Fibroblast of skin of right quadriceps (primary cell): ENCODE data around the gene TTC28.
A peak's percentile ranks its signal among the peaks of the same experiment; 100 is the strongest.
"Not testable (repeated sequence)": the region's sequence is repeated elsewhere in the genome, so short reads cannot be mapped to it uniquely, and the experiment has no call there.

Experiments
- DNase-seq: peaks from one replicate; pipeline ENCODE4 v3.0.0-alpha.2; 2013

The TTC28 gene

DNA sequence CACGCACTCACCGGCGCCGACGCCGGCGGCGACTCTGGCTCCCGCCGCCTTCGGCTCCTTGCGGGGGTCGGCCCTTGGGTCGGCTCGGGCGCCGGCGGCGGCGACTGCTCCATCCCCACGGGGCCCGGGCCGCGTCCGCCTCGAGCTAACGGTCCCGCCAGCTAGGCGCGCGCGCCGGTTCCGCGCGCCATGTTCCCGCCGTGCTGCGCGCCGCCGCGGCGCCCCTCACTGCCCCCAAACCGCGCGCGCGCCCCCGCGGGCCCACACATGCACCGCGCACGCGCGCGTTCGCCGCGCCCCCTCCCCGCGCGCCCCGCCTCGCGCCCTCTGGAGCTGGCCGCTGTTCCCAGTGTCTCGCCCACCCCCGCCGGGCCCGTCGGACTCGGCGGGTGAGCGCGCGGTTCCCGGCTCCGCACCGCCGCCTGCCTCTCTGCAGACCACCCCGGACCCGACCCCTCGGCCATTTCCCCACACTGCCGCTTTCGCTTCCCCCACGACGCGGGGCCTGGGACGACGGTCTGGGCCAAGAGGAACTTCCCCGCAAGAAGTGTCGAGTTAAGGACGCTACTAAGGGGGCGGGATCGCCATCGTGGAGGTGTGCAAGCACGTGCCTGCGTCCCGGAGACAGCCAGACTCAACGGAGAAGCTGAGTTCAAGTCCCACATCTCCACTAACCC lies at the start of gene TTC28:
Gene TTC28, minus strand, starts transcription at position 230 of the 677 bp plus-strand sequence. Its CDS starts 117 bp downstream, at position 113.
- DNase-seq, result peak; percentile 85

DNA sequence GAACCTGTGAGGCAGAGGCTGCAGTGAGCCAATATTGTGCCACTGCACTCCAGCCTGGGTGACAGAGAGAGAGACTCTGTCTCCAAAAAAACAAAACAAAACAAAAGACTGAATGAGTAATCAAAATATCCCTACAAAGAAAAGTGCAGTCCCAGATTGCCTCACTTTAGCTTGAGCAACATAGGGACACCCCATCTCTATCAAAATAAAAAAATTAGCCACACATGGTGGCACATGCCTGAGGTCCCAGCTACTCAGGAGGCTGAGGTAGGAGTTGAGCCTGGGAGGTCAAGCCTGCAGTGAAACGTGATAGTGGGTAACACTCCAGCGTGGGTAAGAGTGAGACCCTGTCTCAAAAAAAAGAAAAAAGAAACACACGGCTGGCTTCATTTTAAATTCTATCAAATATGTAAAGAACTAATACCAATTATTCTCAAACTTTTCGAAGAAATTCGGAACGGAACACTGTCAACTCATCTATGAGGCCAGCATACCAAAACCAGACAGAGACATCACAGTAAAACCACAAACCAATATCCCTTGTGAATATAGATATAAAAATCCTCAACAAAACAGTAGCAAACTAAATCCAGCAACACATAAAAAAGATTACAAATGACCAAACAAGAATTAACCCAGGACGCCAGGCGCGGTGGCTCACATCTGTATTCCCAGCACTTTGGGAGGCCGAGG lies 49.1 kb upstream of the TTC28 start:
- DNase-seq, result no peak

DNA sequence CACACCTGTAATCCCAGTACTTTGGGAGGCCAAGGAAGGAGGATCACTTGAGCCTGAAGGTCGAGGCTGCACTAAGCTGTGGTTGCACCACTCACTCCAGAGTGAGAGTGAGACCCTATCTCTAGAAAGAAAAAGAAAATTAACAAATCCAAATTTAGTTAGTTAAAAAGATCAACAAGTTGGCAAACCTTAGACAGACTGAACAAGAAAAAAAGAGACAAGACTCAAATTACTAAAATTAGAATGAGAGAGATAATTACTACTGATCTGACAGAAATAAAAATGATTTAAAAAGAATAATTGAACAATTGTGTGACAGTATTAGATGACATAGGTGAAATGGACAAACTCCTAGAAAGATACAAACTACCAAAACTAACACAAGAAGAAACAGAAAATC lies 48.4 kb upstream of the TTC28 start:
- no peak for DNase-seq

DNA sequence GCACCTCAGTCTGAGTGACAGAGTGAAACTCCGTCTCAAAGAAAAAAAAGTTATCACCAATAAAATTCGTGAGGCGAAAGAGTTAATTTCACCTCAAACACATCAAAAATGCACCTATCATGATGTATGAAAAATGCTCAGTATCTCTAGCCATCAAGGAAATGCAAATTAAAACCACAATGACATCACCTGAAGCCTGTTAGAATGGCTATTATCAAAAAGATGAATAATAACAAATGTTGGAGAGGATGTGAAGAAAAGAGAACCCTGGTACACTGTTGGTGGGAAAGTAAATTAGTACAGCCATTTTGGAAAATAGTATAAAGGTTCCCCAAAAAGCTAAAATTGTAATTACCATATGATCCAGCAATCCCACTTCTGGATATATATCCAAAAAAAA lies 38.4 kb upstream of the TTC28 start:
- DNase-seq, result no peak

DNA sequence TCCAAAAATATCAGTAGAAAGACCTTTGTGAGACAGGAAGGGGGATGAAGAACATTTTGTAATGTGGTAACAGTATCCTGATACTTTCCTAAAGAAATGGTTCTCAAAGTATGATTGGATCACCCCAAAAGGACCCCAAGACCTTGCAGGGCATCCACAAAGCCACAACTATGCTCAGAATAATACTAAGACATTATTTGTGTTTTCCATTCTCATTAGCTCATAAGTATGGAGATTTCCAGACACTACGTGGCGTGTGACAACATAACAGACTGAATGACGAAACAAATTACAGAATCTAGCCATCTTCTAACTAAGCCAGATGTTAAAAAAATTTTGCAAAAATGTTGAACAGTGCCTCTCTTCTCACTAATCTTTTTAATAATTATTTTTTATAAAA lies 37.0 kb upstream of the TTC28 start:
- DNase-seq, result peak; percentile 43

DNA sequence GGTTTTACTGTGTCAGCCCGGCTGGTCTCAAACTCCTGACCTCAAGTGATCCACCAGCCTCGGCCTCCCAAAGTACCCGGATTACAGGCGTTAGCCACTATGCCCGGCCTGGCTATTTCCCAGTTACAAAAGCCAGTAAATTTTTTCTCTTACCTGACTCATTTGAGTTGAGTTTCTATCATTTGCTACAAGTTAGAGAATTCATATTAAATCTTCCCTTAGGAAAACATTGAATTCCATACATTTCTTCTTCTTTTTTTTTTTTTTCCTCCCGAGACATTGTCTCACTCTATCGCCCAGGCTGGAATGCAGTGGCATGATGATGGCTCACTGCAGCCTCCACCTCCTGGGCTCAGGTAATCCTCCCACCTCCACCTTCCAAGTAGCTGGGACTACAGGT lies 36.0 kb upstream of the TTC28 start:
- peak; percentile 6 for DNase-seq

DNA sequence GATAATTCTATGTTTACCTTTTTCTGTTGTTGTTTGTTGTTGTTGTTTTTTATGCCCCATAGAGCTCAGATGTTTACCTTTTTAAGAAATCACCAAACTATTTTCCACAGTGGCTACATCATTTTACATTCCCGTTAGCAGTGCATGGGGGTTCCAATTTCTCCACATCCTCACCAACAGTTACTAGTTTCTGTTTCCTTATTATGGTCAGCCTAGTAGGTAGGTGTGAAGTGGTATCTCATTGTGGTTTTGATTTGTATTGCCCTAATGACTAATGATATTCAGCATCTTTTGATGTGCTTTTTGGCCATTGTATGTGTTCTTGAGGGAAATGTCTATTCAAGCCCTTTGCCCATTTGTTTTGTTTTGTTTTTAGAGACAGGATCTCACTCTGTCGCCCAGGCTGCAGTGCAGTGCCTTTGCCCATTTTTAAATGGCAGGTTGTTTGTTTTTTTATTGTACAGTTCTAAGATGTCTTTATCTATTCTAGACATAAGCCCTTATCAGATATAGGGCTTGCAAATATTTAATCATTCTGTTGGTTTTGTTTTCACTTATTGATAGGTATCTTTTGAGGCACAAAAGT lies 34.5 kb upstream of the TTC28 start:
- no peak for DNase-seq

DNA sequence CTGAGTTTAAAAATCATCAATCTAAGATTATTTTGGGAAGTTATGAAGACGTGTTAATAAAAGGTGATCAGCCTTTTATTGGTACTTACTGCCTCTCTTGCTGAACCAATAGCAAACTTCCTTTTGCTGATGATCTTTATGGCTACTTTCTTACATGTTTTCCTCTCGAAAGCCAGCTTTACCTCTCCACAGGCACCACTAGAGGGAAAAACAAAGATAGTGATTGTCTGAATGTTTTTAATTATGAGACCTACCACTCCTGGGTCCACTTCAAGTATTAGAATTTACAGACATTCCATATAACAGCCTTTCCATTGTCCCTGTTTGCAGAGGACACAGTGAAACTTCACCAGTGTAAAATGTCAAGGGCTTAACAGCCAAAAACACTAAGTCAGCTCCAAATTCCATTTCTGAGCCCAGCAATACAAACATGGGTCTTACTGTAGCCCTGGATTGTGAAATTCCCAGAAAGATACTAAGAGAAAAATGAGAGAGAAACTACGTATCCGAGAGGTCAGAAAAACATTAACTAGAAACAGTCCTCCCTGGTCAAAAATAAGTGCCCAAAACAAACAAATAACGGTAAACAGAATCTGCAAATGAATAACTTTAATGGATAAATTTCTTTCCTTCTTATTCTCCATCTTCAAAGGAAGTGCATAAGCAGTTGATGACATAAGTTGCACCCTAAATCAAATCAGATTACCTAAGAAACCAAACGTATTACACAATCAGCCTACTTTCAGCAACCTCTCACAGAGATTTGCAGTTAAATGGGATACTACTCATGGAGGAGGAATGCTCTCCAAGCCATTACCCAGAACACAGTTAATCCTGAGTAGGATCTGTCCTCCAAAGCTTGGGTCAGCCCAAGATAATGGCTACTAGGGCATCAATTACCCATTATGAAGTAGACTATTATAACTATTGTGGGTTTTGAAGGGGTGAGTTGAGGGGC lies 32.5 kb upstream of the TTC28 start:
- peak; percentile 97 for DNase-seq

DNA sequence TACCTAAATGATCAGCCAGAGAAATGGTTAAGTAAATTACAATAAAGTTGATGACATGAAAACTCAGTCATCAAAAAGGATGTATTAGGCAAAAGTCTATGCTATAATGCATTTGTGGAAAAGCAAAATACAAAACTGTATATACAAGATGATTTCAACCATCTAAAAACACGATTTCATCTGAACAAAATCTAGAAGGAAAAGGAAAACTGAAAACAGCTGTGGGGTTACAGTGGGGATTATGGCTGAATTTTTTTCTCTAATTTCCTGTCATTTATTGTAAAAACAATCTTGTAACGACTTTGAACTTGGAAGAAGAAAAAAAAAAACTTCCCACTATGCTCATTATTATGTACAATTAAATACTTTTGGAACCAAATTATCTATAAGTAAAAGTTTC lies 31.7 kb upstream of the TTC28 start:
- DNase-seq, result no peak

DNA sequence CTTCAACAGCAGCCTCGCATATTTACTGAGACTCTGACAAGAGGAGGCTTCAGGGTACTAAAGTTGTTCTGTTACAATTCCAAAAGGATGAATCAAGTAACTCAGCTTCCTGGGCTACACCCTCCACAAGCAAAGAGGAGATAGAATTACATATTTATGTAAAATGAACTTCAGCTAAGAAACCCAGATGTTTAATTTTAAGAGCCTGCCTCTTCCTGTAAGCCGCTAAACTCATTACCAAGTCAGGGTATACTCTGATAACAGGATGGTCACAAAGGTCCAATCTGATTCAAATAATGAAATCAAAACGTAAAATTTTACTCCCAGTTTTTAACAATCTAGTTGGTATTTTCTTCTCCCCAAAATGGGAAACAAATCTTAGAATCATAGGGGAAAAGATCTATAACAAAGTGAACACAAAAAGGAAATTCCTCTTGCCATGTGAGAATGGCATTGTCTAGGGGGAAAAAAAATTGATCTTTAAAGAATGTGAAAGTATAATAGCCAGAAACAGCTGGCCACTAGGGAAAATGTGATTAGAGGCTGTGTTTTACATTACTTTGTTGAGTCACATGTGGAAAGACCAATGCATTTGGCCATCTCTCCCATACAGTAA lies 31.0 kb upstream of the TTC28 start:
- peak; percentile 86 for DNase-seq

DNA sequence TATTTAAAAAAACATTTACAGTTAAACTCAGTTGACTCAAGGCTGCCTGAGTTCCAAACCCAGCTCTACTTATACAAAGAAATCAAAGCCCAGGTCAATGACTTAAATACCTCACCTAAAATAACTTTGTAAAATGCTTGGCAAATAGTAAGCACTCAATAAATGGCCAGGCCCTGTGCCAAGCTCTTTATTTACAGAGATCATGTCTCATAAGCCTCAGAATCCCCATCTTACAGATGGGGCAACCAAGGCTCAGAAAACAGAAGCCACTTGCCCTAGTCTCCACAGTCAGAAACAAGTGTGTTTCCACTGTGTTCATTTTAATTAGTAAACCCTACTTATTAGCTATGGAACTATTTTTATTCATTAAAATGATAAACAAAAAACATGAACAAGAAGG lies 30.5 kb upstream of the TTC28 start:
- DNase-seq, result peak; percentile 23

DNA sequence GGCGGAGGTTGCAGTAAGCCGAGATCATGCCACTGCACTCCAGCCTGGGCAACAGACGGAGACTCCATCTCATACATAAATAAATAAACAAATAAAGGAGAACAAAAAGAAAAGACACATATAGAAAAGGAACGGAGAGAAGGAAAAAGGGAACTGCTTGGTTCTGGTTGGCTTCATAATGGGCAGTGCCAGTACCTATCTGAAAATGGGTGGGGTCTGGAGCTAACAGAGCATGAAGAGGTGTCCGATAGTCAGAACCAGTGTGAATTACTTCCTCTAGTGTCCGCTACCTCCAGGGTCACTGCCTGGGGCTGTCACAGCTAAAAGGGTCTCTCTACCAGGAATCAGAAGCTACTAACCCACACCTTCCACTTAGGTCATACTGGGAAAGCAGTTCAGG lies 27.2 kb upstream of the TTC28 start:
- DNase-seq, result no peak

DNA sequence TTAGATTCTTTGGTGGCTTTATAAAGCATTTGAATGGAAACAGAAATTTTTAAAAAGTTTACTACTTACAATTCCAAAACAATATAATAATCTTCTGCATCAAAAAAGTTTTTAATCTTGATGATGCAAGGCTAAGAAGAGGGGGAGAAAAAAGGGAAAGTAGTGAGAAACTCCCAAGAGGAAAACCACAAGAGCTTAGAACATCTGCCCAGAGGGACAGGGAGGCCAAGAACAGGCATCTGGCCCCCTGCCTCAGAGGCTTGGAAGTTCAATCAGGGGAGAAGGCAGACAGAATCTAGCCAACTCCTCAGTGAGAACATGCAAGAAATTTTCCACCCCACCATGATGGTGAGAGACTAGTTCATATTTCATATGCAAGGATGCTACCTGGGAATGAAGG lies 23.8 kb upstream of the TTC28 start:
- peak; percentile 3 for DNase-seq

DNA sequence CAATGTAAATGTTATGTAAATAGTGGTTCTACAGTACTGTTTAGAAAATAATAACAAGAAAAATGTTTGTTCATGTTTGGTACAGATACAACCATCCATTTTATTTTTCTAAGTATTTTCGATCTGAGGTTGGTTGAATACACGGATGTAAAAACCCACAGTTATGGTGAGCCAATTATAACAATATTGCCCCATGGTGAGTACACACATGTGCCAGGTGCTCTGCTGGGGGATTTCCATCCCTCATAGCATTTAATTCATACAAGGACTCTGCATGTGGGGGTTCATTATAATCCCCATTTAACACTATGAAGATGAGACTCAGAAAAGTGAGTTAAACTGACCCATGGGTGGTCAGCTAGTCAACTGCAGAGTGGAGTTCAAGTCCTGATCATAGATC lies 23.3 kb upstream of the TTC28 start:
- DNase-seq, result no peak

DNA sequence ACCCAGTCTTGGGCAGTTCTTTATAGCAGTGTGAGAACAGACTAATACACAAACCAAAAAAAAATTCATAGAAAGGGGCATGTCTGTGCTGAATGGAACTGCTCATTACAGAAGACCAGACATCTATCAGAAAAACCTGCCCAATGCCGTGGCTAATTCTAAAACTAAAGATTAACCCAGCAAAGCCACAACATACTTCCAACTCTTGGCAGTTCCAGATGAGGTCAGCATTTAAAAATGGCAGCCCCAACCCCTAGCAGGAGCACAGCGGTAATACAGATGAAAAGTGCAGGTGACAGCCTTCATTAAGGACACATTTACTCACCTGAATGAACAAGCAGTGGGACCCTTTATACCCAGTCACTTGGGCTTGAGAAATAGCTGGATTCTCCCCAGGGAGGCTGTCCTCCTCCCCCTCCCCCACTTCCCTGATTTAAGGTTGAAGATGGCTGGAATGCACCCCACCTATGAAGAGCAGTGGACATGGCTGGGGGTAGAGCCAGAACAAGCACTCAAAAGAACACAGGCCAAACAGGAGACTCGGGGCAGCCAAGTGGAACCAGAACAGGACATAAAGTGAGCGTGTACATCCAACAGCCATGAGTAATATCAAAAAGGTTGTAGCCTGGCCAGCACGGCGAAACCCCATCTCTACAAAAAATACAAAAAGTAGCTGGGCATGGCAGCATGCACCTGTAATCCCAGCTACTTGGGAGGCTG lies 13.6 kb upstream of the TTC28 start:
- not testable (repeated sequence) for DNase-seq

DNA sequence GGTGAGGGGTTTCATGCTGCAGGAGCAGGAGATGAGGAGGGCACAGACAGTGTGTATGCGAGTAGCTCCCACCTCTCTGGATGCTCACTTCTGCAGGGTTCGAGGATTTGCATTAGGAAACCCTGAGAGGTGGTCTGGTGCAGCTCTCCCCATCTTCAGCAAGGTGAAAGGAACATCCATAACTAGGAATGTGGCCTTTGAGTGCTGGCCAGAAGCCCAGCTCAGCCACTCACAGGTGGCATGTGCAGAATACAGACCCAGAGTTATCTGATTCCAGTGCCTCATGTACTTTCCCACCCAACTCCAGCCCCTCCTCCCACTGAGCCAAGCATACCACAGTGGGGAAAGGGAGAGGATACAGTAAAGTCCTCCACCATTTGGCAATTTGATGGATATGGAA lies 10.2 kb upstream of the TTC28 start:
- DNase-seq, result not testable (repeated sequence)

DNA sequence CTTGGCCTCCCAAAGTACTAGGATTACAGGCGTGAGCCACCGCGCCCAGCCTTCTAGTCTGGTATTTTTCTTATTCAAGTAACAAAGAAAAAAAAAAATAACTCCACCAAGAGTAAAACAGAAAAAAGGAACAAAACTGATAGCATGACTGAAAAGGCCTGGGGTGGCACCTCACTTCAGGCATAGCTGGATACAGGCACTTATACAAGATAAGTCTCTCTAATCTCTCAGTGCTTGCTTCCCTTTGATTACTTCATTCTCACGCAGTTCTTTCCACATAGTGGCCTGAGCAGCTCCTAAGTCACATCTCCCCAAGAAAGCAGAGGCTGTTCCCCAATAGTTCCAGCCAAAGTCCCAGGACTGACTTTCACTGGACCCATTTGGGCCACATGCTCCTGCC lies 3.3 kb upstream of the TTC28 start:
- DNase-seq, result not testable (repeated sequence)

DNA sequence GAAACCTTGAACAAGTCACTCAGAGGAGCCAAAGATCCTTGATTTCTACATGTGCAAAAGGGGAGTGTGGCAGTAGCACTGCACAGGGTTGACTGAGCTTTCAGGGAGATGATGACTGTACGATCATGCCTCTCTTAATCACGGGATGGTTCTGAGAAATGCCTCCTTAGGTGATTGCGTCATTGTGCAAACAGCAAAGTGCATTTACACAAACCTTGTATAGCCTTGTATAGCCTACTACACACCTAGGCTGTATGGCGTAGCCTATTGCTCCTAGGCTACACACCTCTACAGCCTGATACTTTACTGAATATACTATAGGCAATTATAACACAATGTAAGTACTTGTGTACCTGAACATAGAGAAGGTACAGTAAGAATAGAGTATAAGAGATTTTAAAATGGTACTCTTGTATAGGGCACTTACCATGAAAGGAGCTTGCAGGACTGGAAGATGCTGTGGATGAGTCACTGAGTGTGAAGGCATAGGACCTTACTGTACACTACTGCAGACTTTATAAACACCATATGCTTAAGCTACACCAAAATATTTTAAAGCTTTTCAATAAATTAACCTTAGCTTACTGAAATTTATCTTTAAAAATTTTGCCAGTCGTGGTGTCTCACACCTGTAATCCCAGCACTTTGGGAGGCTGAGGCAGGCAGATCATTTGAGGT lies 1.3 kb upstream of the TTC28 start:
- DNase-seq, result peak; percentile 27

DNA sequence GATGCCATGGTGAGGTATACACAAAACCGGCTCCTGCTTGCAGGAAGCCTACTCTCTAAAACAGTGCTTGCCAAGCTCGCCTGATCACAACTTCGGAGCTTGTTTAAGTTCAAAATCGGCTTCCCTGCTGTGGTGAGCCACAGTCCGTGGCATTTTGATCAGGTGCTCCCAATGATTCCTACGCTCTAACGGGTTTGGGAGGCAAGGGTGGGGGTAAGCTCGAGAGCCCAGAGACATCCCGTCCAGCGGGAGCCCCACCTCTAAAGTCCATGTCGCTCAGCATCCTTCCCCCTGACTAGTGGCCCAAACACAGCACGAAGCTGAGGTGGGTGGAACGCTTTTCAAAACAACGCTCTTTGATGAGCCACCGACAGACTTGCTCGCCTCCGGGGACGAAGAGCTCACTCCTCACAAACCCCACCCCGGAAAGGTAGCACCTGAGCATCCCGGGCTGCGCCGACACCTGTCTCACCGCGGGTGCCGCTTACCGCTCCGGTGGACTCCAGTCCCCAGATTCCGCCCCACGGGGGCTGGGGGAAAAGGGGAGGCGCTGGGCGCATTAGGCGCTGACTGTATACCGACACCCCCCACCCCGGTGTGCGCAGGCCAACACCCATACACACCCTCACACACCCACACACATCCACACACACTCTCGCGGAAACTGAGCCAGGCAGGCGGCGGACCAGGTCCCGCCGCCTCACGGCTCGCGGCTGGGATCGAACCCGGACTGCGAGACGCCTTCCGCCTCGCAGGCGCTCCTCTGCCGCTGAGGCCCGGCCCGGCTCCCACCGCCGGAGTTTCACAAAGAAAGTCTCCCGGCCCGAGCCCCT lies 646 bp downstream of the TTC28 start:
- peak; percentile 9 for DNase-seq

DNA sequence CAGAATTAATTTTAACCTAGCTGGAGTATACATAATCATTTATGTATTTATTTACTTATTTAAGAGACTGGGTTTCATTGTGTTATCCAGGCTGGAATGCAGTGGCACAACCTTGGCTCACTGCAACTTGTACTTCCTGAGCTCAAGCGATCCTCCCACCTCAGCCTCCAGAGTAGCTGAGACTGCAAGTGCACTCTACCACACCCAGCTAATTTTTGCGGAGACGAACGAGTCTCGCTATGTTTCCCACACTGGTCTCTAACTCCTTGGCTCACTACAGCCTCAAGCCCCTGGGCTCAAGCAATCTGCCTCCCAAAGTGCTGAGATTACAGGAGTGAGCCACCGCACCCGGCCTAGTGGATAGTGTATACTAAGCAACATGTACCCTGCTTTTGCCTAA lies 1.5 kb downstream of the TTC28 start:
- DNase-seq, result not testable (repeated sequence)
